HG03039 (cell line): Measurements from ENCODE around the gene CALHM3.
"Not testable (repeated sequence)": the region's sequence is repeated elsewhere in the genome, so short reads cannot be mapped to it uniquely, and the experiment has no call there.

ENCODE experiments used
- ATAC-seq: cut with Tn5 transposase; IDR thresholded peaks from one replicate; pipeline ENCODE4 v1.9.1; 2021; ENCODE audit warnings: mild to moderate bottlenecking, moderate library complexity; ENCODE audit not compliant: unreplicated experiment

CALHM3 gene

GRCh38 chr10:103479135-103479534 is at the start of gene CALHM3:
TSS of gene CALHM3 (minus strand) at chr10:103479240. CDS start at chr10:103479032, 208 bp downstream.
- ATAC-seq: no peak

GRCh38 chr10:103528549-103528948 is 49.5 kb upstream of the CALHM3 start:
- ATAC-seq: no peak

- not testable (repeated sequence) for ATAC-seq
These were observed 48.4 kb upstream of the CALHM3 start for GRCh38 chr10:103527476-103527875.

GRCh38 chr10:103525901-103526300 is 46.9 kb upstream of the CALHM3 start:
- no peak for ATAC-seq

GRCh38 chr10:103523683-103524082 is 44.6 kb upstream of the CALHM3 start:
- ATAC-seq: no peak

- ATAC-seq: not testable (repeated sequence)
These were observed 43.0 kb upstream of the CALHM3 start for GRCh38 chr10:103522006-103522405.

GRCh38 chr10:103519798-103520197 is 40.8 kb upstream of the CALHM3 start:
- ATAC-seq: no peak

- no peak for ATAC-seq
These were observed 38.4 kb upstream of the CALHM3 start for GRCh38 chr10:103517234-103518085.

- no peak for ATAC-seq
These were observed 35.2 kb upstream of the CALHM3 start for GRCh38 chr10:103514244-103514643.

- ATAC-seq: no peak
These were observed 34.5 kb upstream of the CALHM3 start for GRCh38 chr10:103513380-103514060.

GRCh38 chr10:103512591-103513379 is 33.7 kb upstream of the CALHM3 start:
- ATAC-seq: no peak

GRCh38 chr10:103512166-103512565 is 33.1 kb upstream of the CALHM3 start:
- ATAC-seq: no peak

- no peak for ATAC-seq
These were observed 32.0 kb upstream of the CALHM3 start for GRCh38 chr10:103510791-103511752.

GRCh38 chr10:103510046-103510685 is 31.1 kb upstream of the CALHM3 start:
- ATAC-seq: no peak

- ATAC-seq: no peak
These were observed 28.5 kb upstream of the CALHM3 start for GRCh38 chr10:103507235-103508191.

GRCh38 chr10:103506061-103506460 is 27.0 kb upstream of the CALHM3 start:
- ATAC-seq: no peak

- ATAC-seq: no peak
These were observed 25.2 kb upstream of the CALHM3 start for GRCh38 chr10:103504181-103504783.

- not testable (repeated sequence) for ATAC-seq
These were observed 24.7 kb upstream of the CALHM3 start for GRCh38 chr10:103503777-103504176.
